NOMO-1 treated with dmso at 0.1 percent for 144 hours (cell line): ENCODE results near the gene COG3.

Experiments used
- DNase-seq: peaks from one replicate; lab custom pipeline; 2025; ENCODE audit not compliant: unreplicated experiment; lab: John Stamatoyannopoulos, UW

Gene COG3

DNA sequence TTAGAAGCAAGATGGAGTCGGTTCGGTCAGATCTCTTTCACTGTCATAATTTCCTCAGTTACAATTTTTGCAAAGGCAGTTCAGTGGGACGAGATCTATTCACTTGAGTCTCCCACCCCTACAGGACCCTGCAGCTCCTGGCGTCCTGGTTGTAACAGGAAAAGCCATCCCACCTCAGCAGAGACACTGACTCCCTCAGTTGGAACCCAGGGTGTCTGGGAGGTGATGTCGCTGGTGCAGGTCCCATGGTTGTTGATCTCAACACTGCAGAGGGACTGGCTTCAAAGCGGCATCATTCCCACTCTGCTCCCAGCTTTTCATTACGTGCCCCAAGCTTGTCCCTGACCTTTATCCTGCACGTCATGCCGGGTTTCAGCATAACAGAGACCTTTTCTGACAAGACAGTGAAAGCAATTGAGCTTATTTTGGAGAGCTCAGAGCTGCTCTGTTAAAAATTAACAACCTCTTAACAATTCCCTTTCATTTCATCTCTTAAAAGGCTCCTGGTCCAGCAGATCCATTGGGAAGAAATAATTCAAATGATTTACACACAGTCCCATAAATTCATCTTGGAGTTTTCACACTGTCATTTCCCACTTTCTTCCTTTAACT, 17.6 kb upstream of the COG3 start:
- no peak for DNase-seq

DNA sequence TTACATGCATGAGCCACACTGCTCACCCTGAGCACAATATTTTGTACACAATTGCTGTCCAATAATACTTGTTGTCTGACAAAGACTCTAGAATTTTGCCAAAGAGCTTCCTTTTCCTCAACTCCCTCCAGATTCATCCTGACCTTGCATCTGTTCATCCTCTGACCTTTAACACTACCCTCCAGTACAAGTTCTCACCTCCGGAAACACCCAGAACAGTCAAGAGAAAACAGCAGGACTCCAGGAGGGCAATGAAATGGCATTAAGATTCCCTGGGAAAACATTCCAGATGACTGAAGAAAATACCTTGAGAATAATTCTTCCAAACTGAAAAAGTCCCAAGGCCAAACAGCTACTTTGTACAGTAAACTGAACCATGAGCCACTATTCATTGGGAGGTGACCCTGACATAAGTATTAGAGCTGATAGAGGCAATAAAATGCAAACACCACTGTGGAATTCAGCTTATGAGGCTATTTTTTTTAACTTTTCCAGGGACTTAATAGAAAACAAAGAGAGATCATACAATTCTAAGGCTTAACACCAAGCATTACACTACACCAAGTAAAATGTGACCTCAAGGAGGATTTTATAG, 15.7 kb upstream of the COG3 start:
- DNase-seq, result no peak

DNA sequence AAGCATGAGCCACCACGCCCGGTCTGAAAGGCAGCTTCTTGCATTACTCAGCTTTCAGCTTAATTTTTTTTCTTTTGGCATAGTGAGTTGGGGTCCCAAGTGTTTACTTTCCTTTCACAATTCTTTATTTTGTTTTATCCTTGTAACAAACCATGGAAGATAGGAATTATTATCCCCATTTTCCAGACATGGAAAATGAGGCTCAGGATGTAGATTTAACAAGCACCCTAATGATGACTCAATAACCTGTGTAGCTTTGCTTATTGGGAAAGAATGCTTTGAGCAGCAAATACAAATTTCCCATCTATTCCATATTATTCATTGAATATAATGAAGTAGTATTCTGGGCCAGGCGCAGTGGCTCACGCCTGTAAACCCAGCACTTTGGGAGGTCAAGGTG, 13.5 kb upstream of the COG3 start:
- no peak for DNase-seq

DNA sequence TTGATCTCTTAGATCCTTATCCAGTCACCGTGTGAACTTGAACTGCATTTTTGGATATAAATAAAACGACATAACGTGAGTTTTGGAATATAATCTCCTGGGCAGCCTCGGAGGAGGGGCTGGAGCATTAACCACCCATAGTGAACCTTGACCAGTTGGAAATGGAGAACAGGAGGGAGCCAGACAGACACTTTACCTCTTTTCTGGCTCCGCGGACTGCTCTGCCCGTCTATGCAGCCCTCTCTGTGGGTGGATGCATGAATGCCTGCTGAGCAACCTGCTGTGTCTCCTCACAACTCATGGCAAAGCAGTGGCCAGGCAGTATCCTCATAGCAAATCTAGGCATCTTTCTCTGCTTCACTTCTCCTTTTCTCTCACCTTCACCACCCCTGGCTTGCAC, 10.5 kb upstream of the COG3 start:
- no peak for DNase-seq

DNA sequence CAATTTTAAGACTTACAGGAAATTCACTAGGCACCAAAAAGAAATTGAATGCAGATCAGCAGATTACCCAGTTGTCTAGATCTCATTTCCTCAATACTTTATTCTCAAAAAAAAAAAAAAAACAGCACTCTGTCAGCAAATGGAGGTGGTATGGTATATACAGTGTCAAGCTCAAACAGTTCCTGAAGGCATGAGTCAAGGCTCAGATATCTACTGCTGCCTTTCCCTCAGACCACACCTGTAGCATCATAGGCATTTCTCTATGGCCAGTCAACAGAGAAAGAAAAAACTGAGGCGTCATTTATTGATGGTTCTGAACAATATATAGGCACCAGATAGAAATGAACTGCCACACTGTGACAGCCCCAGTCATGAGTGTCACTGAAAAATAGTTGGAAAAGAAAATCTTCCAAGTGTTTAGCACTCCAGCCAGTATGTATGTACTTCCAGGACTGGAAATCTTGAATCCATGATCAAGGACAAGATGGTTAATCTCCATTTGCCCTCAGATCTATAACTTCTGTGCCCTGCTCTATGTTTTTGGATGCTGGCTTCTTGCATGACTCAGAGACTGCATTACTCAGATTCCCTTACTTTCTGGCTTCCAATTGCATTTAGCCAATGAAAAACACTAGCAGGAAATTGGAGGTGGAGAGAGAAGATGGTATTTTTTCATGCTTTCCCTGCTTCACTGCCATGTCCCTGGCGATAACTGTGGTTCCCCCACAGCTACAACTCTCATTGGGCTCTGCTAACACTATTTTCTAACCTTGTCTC, 8.4 kb upstream of the COG3 start:
- DNase-seq, result no peak

DNA sequence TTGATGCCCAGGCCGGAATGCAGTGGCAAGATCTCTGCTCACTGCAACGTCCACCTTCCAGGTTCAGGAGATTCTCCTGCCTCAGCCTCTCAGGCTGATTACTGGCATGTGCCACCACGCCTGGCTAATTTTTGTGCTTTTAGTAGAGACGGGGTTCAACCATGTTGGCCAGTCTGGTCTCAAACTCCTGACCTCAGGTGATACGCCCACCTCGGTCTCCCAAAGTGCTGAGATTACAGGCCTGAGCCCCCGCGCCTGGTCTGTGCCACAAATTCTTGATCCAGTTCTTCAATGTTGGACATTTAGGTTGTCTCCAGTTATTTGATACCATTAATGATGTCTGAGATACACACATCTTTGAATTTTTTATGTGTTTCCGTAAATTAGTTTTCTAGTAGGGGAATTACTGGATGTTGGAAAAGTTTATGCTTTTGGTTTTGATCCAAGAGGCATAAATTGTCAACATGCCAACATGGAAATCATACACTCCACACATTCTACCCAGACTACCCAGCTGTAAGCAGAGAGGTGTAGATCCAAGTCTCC, 525 bp upstream of the COG3 start:
- no peak for DNase-seq

DNA sequence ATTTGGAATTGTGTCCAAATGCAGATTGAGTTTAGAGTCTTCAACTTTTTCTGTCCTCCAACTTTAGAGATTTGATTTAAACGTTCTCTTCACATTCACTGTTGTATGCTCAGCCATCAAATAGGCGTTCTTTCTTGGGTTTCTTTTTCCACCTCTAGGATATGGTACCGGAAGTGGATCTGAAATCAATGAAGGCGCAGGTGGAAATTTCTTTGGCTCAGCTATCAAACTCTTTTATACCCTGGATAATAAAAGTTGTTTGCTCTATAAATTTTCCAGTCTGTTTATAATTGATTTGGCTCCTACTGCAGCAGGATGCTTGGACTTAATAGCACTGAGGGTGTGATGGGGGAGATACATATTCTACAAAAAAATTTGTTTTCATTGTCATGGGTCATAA, 1.6 kb downstream of the COG3 start:
- DNase-seq, result no peak

DNA sequence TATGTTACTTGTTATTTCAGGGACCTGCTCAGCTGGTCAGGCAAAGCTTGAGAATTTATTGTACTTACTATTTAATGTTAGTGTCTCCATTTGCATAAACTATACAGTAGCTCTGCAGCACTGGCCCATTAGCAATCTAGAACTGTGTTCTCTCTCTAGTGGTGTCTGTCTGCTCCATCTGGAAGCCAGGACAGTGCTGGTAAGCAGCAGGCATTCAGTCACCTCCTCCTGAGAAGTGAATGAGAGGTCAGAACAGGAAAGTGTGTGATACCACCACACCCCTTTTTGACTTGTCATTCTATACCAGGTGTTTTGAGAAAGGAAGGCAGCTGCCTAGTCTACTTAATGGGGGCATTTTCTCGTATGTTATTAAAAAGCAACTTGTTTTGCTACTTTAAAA, 3.9 kb downstream of the COG3 start:
- no peak for DNase-seq

DNA sequence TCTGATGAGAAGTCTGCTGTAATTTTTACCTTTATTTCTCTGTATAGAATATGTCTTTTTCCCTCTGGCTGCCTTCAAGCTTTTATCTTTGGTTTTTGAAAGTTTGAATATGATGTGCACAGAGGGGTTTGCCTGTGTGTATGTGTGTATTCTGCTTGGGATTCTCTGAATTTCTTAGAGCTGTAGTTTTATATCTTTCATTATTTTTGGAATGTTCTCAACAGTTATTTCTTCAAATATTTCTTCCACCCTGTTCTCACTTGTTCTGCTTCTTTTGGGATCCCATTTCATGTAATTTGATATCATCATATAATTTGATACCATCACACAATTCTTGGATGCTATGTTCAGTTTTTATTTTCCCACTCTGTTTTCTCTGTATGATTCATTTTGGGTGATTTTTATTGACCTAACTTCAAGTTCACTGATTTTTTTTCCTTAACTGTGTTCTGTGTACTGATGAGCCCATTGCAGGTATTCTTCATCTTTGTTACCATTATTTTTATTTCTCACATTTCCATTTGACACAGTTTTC, 7.5 kb downstream of the COG3 start:
- no peak for DNase-seq

DNA sequence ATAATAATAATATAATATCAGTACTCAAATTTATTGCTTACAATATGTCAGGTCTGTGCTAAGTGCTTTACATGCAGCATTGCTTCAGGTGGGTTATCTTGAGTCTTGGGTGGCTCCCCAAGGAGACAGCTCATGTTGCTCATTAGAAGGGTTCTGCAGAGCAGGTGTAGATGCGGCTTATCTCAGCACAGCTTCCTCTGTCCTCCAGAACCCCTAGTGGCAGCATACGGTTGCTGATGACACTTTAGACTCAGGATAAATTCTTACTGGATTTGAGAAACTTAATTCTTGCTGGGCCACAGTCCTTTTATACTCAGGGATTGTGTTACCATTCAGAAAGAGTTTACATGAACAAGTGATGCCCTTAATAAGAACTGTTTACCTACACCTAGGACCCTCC, 8.9 kb downstream of the COG3 start:
- DNase-seq, result no peak

DNA sequence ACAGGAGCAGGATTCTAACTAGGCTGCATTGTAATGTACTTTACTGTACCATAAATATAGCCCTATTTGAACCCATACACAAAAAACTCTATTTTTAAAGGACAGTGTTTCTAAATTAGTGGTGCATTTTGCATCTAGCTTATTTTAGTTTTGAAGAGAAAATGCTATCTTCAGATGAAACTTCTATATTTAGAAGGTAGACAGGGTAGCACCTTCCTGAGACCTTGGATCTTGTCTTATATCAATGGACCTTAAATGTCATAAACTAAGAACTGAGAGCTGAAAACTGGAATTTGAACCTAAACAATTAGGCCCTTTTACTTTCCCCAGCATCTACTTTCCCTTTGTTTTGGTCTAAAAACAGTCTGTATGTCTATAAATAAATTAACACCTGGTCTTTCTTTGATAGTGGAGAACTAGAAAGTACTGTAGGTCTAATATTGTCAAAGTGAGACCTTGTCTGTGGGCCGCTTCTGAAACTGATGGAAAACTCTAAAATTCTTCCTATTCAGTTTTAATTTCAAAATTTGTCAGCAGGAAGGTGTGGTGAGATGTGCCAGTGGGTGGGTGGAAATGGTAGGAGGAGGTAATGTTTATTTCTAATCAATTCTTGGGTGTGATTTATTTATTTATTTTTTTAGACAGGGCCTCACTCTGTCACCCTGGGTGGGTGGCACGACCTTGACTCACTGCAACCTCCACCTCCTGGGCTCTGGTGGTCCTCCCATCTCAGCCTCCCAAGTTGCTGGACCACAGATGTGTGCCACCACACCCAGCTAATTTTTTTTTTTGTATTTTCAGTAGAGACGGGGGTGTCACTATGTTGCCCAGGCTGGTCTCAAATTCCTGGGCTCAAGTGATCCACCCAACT, 10.1 kb downstream of the COG3 start:
- no peak for DNase-seq

DNA sequence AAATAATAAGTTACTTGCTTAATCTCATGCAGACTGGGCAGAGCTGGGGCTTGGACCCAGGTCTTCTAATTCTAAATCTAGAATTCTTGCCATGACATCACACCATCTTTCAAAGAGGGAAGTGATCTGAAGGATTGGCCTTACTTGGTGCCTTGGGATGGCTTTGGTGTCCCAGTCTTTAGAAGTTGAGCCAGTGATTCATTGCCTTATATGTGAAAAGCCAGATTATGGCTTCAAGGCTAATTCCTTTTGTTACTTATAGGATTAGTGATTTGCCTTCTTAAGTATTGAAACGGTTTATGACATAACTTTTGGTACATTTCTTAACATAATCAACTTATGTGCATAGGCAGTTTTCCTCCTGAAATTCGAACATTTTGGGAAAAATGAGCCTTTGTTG, 14.9 kb downstream of the COG3 start:
- no peak for DNase-seq

DNA sequence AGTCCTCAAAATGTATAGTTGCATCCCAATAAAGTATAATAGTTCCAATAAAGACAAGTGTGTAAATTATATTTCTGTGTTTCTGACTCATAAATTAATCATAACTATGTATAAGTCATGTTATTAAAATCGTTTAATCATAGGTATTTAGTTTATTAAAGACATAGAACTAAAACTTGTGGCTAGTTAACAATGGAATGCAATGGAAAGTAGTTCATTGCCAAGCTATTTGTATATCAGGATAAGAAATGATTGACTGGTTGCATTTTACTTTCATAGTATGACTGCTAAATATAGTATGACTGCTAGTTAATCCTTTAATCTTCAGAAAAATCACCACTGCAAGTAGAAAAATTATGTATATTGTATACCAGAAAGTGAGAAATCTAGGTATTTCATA, 16.9 kb downstream of the COG3 start:
- DNase-seq, result no peak

DNA sequence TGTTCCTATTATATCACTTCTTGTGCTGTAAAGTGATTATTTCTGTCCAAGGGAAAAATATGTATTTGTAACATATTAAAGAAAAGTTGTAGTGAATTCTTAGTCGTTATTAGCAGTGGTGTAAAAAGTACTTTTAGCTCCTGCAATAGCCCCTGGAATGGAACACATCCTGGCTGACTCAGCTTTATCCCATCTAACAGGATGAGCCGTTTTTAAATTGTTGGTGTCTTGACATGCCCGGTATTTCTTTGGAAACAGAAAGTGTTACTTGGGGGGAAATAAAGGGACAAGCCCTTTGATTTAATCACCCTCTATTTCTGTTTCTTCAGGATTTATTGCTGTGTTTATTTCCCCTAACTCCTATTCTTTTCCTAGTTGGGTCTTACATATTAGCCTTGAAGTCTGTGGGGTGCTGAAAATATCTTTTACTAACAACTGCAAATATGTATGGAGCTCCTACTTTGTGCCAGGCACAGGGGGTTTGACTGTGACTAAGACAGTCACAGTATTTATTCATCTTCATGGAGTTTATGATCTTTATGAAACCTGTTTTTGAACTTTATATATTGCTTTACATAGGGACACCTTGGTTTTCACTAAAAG, 17.9 kb downstream of the COG3 start:
- DNase-seq, result no peak

DNA sequence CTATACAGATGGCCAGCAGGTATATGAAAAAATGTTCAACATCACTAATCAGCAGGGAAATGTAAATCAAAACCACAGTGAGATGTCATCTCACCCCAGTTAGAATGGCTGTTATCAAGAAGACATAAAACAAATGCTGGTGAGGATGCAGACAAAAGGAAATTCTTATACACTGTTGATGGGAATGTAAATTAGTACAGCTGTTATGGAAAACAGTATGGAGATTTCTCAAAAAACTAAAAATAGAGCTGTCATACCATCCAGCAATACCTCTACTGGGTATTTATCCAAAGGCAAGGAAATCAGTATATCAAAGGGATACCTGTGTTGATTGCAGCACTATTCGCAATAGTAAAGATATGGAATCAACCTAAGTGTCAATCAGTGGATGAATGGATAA, 22.9 kb downstream of the COG3 start:
- no peak for DNase-seq

DNA sequence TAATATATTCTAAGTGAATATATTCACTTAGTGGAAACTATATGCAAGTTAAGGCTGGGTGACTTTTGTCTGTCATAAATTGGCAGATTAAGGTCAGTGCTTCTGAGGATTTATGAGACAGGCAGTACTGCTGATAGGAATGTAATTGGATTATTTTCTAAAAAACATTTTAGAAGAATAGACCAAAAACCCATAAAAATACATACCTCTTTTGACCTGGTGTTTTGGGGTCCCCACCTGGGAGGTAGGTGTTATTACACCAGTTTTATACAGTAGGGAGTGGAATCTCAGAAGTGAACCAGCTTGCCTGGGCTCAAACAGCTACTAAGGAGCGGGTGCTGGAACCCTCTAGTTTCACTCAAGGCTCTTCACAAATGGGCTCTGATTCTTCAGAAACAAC, 25.3 kb downstream of the COG3 start:
- no peak for DNase-seq

DNA sequence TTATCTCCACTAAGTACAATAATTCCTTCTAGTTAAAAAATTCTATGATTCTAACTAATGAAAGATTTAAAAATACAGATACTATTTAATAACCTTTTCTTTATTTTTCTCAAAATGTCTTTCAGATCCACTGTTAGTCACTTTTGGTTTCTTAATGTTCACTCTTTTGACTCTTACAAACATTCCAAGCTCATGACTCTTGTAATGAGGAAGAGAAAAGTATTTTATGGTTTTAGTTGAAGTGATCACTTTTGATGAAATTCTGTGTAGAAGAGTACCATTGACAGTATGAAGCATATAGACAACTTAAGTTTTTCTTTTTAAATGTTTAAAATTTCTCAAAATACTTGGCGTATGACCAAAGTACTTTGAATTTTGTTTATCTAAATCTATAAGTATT, 27.8 kb downstream of the COG3 start:
- no peak for DNase-seq

DNA sequence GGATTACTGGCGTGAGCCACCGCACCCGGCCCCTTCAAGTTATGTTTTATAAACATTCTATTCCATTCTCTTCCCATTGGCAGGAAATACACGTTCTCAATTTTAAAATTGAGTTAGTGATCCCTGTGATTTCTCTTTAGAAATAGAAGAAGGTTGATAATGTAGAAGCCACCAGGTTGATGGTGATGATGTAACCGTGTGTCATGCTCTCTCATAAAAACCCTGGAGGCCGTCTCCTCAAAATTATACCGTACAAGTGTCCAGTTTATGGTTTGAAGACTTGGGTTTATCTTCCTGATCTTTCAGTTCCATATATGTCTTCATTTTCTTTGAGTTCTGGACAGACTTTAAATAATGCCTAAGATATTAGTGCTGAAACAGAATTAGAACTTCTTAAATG, 32.2 kb downstream of the COG3 start:
- DNase-seq, result no peak

DNA sequence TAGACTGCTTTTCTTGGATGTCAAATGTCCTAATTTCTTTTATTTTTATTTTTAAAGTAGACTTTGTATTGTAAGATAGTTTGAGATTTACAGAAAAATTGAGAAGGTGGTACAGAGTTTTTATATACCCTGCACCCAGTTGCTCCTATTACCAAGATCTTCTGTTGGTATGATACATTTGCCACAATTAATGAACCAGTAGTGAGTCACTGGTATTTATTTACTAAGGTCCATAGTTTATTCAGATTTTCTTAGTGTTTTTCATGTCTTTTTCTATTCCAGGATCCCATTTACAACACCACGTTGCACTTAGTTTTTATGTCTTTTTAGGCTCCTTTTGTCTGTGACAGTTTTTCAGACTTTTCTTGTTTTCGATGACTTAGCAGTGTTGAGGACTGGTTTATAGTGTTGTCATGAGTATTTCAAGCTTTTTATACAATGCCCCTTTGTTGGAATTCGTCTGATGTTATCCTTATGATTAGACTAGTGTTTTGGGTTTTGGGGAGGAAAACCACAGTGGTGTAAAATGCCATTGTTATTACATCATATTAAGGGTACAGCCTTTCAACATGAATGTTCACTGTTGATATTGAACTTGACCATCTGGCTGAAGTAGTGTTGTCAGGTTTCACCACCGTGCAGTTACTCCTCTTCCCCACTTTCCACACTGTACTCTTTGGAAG, 35.9 kb downstream of the COG3 start:
- no peak for DNase-seq

DNA sequence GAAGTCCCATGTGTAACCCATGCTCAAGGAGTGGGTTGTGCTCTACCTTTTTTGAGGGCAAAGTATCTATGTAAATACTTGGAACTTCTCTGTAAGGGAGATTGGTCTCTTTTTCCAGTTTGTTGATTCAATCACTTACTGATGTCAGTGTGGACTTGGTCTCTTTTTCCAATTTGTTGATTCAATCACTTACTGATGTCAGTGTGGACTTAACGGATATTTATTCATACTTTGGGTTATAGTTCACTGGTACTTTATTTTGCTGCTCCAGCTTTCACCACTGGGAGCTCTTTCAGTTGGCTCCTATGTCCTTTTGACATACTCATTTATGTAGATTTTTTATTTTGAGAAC, 36.4 kb downstream of the COG3 start:
- DNase-seq, result no peak
